Endothelial cell of umbilical vein (primary cell): ENCODE data around the gene CYP26A1. TPM values are rescaled to one million over a fixed set of nuclear protein-coding genes. Genes with fewer than 3 reads are reported as not detected.

ENCODE experiments used
- BruUV-seq: library from RNA; stranded (reverse); fragments of 400-500 nt; replicated peaks from 2 replicates; lab custom pipeline; 2021; lab: Mats Ljungman, UMichigan
- CTCF ChIA-PET: fragments of 300-600, 350-600 bp; sonication (Branson Sonifier 250); formaldehyde crosslinking; loops from one replicate; lab custom pipeline; 2021; ENCODE audit warnings: antibody characterized with exemption, inconsistent platforms; lab: Charles Lee
- POLR2A ChIA-PET: fragments of 300-600, 350-600 bp; sonication (Branson Sonifier 250); formaldehyde crosslinking; loops from one replicate; lab custom pipeline; 2021; ENCODE audit warnings: antibody characterized with exemption, inconsistent platforms; lab: Charles Lee
- DNase-seq: peaks from one replicate; pipeline ENCODE4 v3.0.0-alpha.2; 2011; ENCODE audit warnings: low read depth, low spot score
- FAIRE-seq: peaks from 2 replicates; lab custom pipeline; 2011; peaks lifted over from hg19 to GRCh38; lab: Jason Lieb, UNC
- H2AFZ ChIP-seq: 2 replicates; pipeline ENCODE4 v1.6.0; 2012; ENCODE audit warnings: low read depth, low read length, control low read depth, inconsistent platforms
- H3K27ac ChIP-seq: 2 replicates; pipeline ENCODE4 v1.5.1; 2011; ENCODE audit warnings: low read depth, mild to moderate bottlenecking, control low read depth, low read length, moderate library complexity; ENCODE audit not compliant: insufficient read depth
- H3K27me3 ChIP-seq, 2 experiments: 2 replicates each; pipeline versions ENCODE4 v1.6.0 to v1.6.1; 2011; ENCODE audit warnings: low read length in 2 of 2, mixed read lengths in 1 of 2; ENCODE audit not compliant: control insufficient read depth in 2 of 2, insufficient read depth in 2 of 2
- H3K36me3 ChIP-seq, 2 experiments: 2 replicates in 1 of 2; 3 replicates in 1 of 2; pipeline ENCODE4 v1.5.1; 2011; ENCODE audit warnings: low read length in 2 of 2, mild to moderate bottlenecking in 1 of 2, moderate library complexity in 1 of 2; ENCODE audit not compliant: control insufficient read depth in 2 of 2, insufficient read depth in 2 of 2; ENCODE audit errors: extremely low read depth in 1 of 2
- H3K4me1 ChIP-seq: 3 replicates; pipeline ENCODE4 v1.5.1; 2011; ENCODE audit warnings: mild to moderate bottlenecking, low read length; ENCODE audit not compliant: control insufficient read depth, insufficient read depth; ENCODE audit errors: extremely low read depth
- H3K4me2 ChIP-seq: 2 replicates; pipeline ENCODE4 v1.6.1; 2011; ENCODE audit warnings: low read length, control low read depth, mixed read lengths; ENCODE audit not compliant: insufficient read depth
- H3K4me3 ChIP-seq, 3 experiments: fragments of 200-600 bp in 1 of 3; sonication (generic), shearing (Covaris generic) in 1 of 3; replicated peaks in 1 of 3; 2 replicates each; pipeline ENCODE4 v1.5.1; 2011 to 2016; ENCODE audit warnings: control low read depth in 3 of 3, low read length in 3 of 3, mild to moderate bottlenecking in 2 of 3, inconsistent platforms in 1 of 3, low read depth in 1 of 3, moderate library complexity in 1 of 3; ENCODE audit not compliant: insufficient read depth in 1 of 3
- H3K79me2 ChIP-seq: 2 replicates; pipeline ENCODE4 v1.6.0; 2012; ENCODE audit warnings: low read length, inconsistent platforms; ENCODE audit not compliant: control insufficient read depth, insufficient read depth
- H3K9ac ChIP-seq: replicated peaks from 2 replicates; pipeline ENCODE3; 2011; ENCODE audit warnings: low read length, control low read depth; ENCODE audit not compliant: insufficient read depth; ENCODE audit errors: extremely low read depth
- H3K9me1 ChIP-seq: replicated peaks from 3 replicates; pipeline ENCODE4 v1.6.0; 2011; ENCODE audit warnings: mild to moderate bottlenecking, low read length; ENCODE audit not compliant: control insufficient read depth, insufficient read depth; ENCODE audit errors: extremely low read depth
- H3K9me3 ChIP-seq: replicated peaks from 2 replicates; pipeline ENCODE4 v1.5.1; 2012; ENCODE audit warnings: low read length, inconsistent platforms; ENCODE audit not compliant: control insufficient read depth, insufficient read depth
- H4K20me1 ChIP-seq: replicated peaks from 2 replicates; pipeline ENCODE3; 2011; ENCODE audit warnings: mild to moderate bottlenecking, low read length; ENCODE audit not compliant: control insufficient read depth, insufficient read depth; ENCODE audit errors: extremely low read depth
- CTCF ChIP-seq, 2 donors: IDR thresholded peaks; 1 replicate in 1 of 2; 2 replicates in 1 of 2; pipeline ENCODE4 v1.5.1; 2011; ENCODE audit warnings: low read length in 2 of 2, mild to moderate bottlenecking in 2 of 2, moderate library complexity in 2 of 2, control low read depth in 1 of 2, inconsistent platforms in 1 of 2, low read depth in 1 of 2; ENCODE audit not compliant: insufficient read depth in 1 of 2; ENCODE audit errors: extremely low read depth in 1 of 2
- EZH2 ChIP-seq: IDR thresholded peaks from 2 replicates; pipeline ENCODE4 v1.6.1; 2012; ENCODE audit warnings: borderline replicate concordance, low read depth, mild to moderate bottlenecking, moderate library complexity, low read length, inconsistent platforms; ENCODE audit not compliant: severe bottlenecking
- FOS ChIP-seq: IDR thresholded peaks from 2 replicates; pipeline ENCODE4 v1.6.1; 2011; ENCODE audit warnings: mild to moderate bottlenecking, low read length, moderate library complexity, borderline replicate concordance; ENCODE audit not compliant: insufficient read depth
- GATA2 ChIP-seq: IDR thresholded peaks from 2 replicates; pipeline ENCODE4 v1.7.0; 2011; ENCODE audit warnings: low read depth, mild to moderate bottlenecking, moderate library complexity, mixed read lengths, low read length; ENCODE audit not compliant: insufficient read length, insufficient read depth
- JUN ChIP-seq: IDR thresholded peaks from 2 replicates; pipeline ENCODE4 v1.6.1; 2011; ENCODE audit warnings: borderline replicate concordance, low read depth; ENCODE audit not compliant: insufficient read length, insufficient read depth
- MAX ChIP-seq: IDR thresholded peaks from 2 replicates; pipeline ENCODE4 v1.6.1; 2011; ENCODE audit not compliant: insufficient read depth, insufficient read length
- MYC ChIP-seq: IDR thresholded peaks from one replicate; pipeline ENCODE4 v1.6.1; 2011; ENCODE audit warnings: mild to moderate bottlenecking, low read depth, low read length
- POLR2A ChIP-seq: IDR thresholded peaks from 2 replicates; pipeline ENCODE4 v1.6.1; 2012; ENCODE audit warnings: low read depth, mild to moderate bottlenecking, control low read depth, low read length
- POLR2AphosphoS5 ChIP-seq: IDR thresholded peaks from 2 replicates; pipeline ENCODE4 v1.6.1; 2012; ENCODE audit warnings: low read depth, mild to moderate bottlenecking, control low read depth, low read length, moderate library complexity; ENCODE audit not compliant: insufficient read depth
- dilution Hi-C: fragments of 300-500 bp; cut with MboI; formaldehyde crosslinking; loops from one replicate; pipeline ENCODE4 v1.15.0; 2019; ENCODE audit warnings: low sequenced_read_pairs; ENCODE audit not compliant: extremely low pct_ligation_motif_present
- intact Hi-C: fragments of 100-400 bp; cut with micrococcal nuclease; formaldehyde crosslinking; loops from one replicate; pipeline ENCODE4 v1.10.0; 2022
- polyA plus RNA-seq, 4 experiments: library from polyadenylated mRNA; depleted of rRNA in 3 of 4; stranded (reverse) in 3 of 4; unstranded in 1 of 4; fragments of >200 nt; gene quantifications; 2 replicates each; pipeline versions ENCODE4 v1.2.1 to v1.2.3, GENCODE V29; 2011 to 2012; ENCODE audit warnings: missing spikeins in 1 of 4
- total RNA-seq: library from RNA; stranded (reverse); gene quantifications from 2 replicates; pipeline ENCODE4 v1.2.3, GENCODE V29; 2021

Gene CYP26A1
- total and polyA plus RNA-seq, 2 donors (not counting 3 experiments of a cell fraction or from before 2014, with no cell fraction given) = 0.95 to 4.4 TPM

- no peaks in the 10 kb centered on the region for H4K20me1 ChIP-seq
- no peaks in the 10 kb centered on the region for H3K9me3 ChIP-seq
- no peak for DNase-seq
- no peaks in the 10 kb centered on the region for H3K4me1 ChIP-seq
- FAIRE-seq = no peak
- TF ChIP-seq EZH2 (no peak), POLR2AphosphoS5 (no peak), GATA2 (no peak), POLR2A (no peak), MYC (no peak), FOS (no peak), MAX (no peak), CTCF (IDR thresholded peaks at IDR 0.05; ENCODE audit: extremely low read depth in 1 of 2, insufficient read depth in 1 of 2, low read depth in 1 of 2, low read length in 2 of 2) (no peak), JUN (no peak)
- H2AFZ ChIP-seq = no peak overlapping the region
- no peak overlapping the region for H3K4me2 ChIP-seq
- POLR2A ChIA-PET = interaction anchor here (0.6 kb wide), 1 partner anchor 287 kb away, joined by 8 read pairs; no protein-coding TSS in a partner anchor
- H3K27ac ChIP-seq = no peak overlapping the region
- no peaks in the 10 kb centered on the region for H3K79me2 ChIP-seq
- peaks cover 4 to 9% of the 10 kb centered on the region in 2 experiments for H3K27me3 ChIP-seq
- dilution Hi-C loops = no loop called here
- intact Hi-C loops = no loop called here
- H3K4me3 ChIP-seq = no peak overlapping the region
- no peaks in the 10 kb centered on the region for H3K9me1 ChIP-seq
- CTCF ChIA-PET = interaction anchor here (0.8 to 6.9 kb wide), 5 partner anchors 26 to 430 kb away, joined by 3 to 67 read pairs (median 4); no protein-coding TSS in a partner anchor
- BruUV-seq = no TSS peak
- no peaks in the 10 kb centered on the region for H3K36me3 ChIP-seq
- no peak overlapping the region for H3K9ac ChIP-seq
Measured at GRCh38 chr10:93081318-93081717, 7.6 kb downstream of the CYP26A1 start.
